Muscle layer of colon (tissue), 2 donors: ENCODE measurements around the gene ADAM17.
A peak's percentile ranks its signal among the peaks of the same experiment; 100 is the strongest.

Experiments used
- H3K27ac ChIP-seq: one replicate; pipeline ENCODE4 v1.7.0; 2013; ENCODE audit warnings: low read depth, mild to moderate bottlenecking, low read length, moderate library complexity
- H3K27me3 ChIP-seq, 2 donors: one replicate each; pipeline ENCODE4 v1.7.0; 2013; ENCODE audit warnings: low read length in 2 of 2, mild to moderate bottlenecking in 2 of 2; ENCODE audit not compliant: insufficient read depth in 2 of 2, control insufficient read depth in 1 of 2
- H3K36me3 ChIP-seq: one replicate; pipeline ENCODE4 v1.7.0; 2013; ENCODE audit warnings: mild to moderate bottlenecking, low read length; ENCODE audit not compliant: insufficient read depth
- H3K4me1 ChIP-seq: one replicate; pipeline ENCODE4 v1.7.0; 2013; ENCODE audit warnings: mild to moderate bottlenecking, low read length; ENCODE audit not compliant: insufficient read depth
- H3K4me3 ChIP-seq, 2 donors: one replicate each; pipeline ENCODE4 v1.7.0; 2013; ENCODE audit warnings: low read length in 2 of 2, low read depth in 1 of 2, mild to moderate bottlenecking in 1 of 2, moderate library complexity in 1 of 2
- H3K9ac ChIP-seq: one replicate; pipeline ENCODE4 v1.7.0; 2013; ENCODE audit warnings: low read length
- H3K9me3 ChIP-seq: one replicate; pipeline ENCODE4 v1.7.0; 2013; ENCODE audit warnings: mild to moderate bottlenecking, low read length
- donor health status: abdominal sarcoma.
- donor health status: Adenocarcinoma of cecum.

ADAM17 gene

GRCh38 chr2:9483107-9483506 lies 72.5 kb downstream of the ADAM17 start:
- Histone ChIP-seq H3K4me1 (no peaks in the 10 kb centered on the region), H3K9me3 (no peaks in the 10 kb centered on the region), H3K36me3 (peaks cover 72% of the 10 kb centered on the region), H3K9ac (no peak overlapping the region), H3K27ac (no peak overlapping the region), H3K4me3 (no peak overlapping the region), H3K27me3 (no peaks in the 10 kb centered on the region)

GRCh38 chr2:9480157-9480556 lies 75.5 kb downstream of the ADAM17 start:
- H3K27me3 ChIP-seq = no peaks in the 10 kb centered on the region
- peaks cover 9% of the 10 kb centered on the region for H3K4me1 ChIP-seq
- H3K36me3 ChIP-seq = peaks cover 47% of the 10 kb centered on the region
- no peaks in the 10 kb centered on the region for H3K9me3 ChIP-seq
- H3K4me3 ChIP-seq = no peak overlapping the region
- no peak overlapping the region for H3K9ac ChIP-seq
- H3K27ac ChIP-seq = no peak overlapping the region

GRCh38 chr2:9478526-9478925 lies 77.1 kb downstream of the ADAM17 start:
- Histone ChIP-seq H3K9ac (no peak overlapping the region), H3K27ac (no peak overlapping the region), H3K4me3 (no peak overlapping the region), H3K4me1 (peaks cover 12% of the 10 kb centered on the region), H3K36me3 (peaks cover 30% of the 10 kb centered on the region), H3K9me3 (no peaks in the 10 kb centered on the region), H3K27me3 (no peaks in the 10 kb centered on the region)

- peaks cover 16% of the 10 kb centered on the region for H3K4me1 ChIP-seq
- H3K9me3 ChIP-seq = no peaks in the 10 kb centered on the region
- peaks cover 25% of the 10 kb centered on the region for H3K36me3 ChIP-seq
- no peak overlapping the region for H3K4me3 ChIP-seq
- no peak overlapping the region for H3K9ac ChIP-seq
- H3K27me3 ChIP-seq = no peaks in the 10 kb centered on the region
- no peak overlapping the region for H3K27ac ChIP-seq
Measured at GRCh38 chr2:9477914-9478313, 77.7 kb downstream of the ADAM17 start.

GRCh38 chr2:9474361-9475057 lies 81.1 kb downstream of the ADAM17 start, which contains the start of gene IAH1:
IAH1 (plus strand) TSS chr2:9474551; CDS start chr2:9474567, 16 bp downstream.
- H3K4me3 ChIP-seq = peak within 1 kb of the TSS; percentile 86
- peak within 1 kb of the TSS; percentile 77 for H3K27ac ChIP-seq
- peak within 1 kb of the TSS; percentile 83 for H3K9ac ChIP-seq
- H3K4me1 ChIP-seq = peaks cover 16% of the 10 kb centered on the region
- H3K9me3 ChIP-seq = no peaks in the 10 kb centered on the region
- H3K36me3 ChIP-seq = peaks cover 4% of the 10 kb centered on the region
- H3K27me3 ChIP-seq = no peaks in the 10 kb centered on the region

GRCh38 chr2:9473985-9474360 lies 81.7 kb downstream of the ADAM17 start:
- peak overlapping the region; percentile 86 for H3K4me3 ChIP-seq
- H3K4me1 ChIP-seq = peaks cover 16% of the 10 kb centered on the region
- H3K27me3 ChIP-seq = no peaks in the 10 kb centered on the region
- no peaks in the 10 kb centered on the region for H3K36me3 ChIP-seq
- H3K9ac ChIP-seq = no peak overlapping the region
- peak overlapping the region; percentile 77 for H3K27ac ChIP-seq
- H3K9me3 ChIP-seq = no peaks in the 10 kb centered on the region

GRCh38 chr2:9473308-9473984 lies 82.2 kb downstream of the ADAM17 start:
- Histone ChIP-seq H3K4me3 (peak overlapping the region; percentile 86), H3K4me1 (peaks cover 16% of the 10 kb centered on the region), H3K27me3 (no peaks in the 10 kb centered on the region), H3K27ac (peak overlapping the region; percentile 77), H3K36me3 (no peaks in the 10 kb centered on the region), H3K9ac (no peak overlapping the region), H3K9me3 (no peaks in the 10 kb centered on the region)

GRCh38 chr2:9472511-9472910 lies 83.1 kb downstream of the ADAM17 start:
- no peaks in the 10 kb centered on the region for H3K36me3 ChIP-seq
- H3K9ac ChIP-seq = no peak overlapping the region
- H3K4me3 ChIP-seq = no peak overlapping the region
- no peaks in the 10 kb centered on the region for H3K9me3 ChIP-seq
- no peaks in the 10 kb centered on the region for H3K27me3 ChIP-seq
- peaks cover 16% of the 10 kb centered on the region for H3K4me1 ChIP-seq
- no peak overlapping the region for H3K27ac ChIP-seq

- Histone ChIP-seq H3K4me3 (no peak overlapping the region), H3K9ac (no peak overlapping the region), H3K4me1 (peaks cover 16% of the 10 kb centered on the region), H3K27me3 (no peaks in the 10 kb centered on the region), H3K9me3 (no peaks in the 10 kb centered on the region), H3K27ac (no peak overlapping the region), H3K36me3 (no peaks in the 10 kb centered on the region)
Measured at GRCh38 chr2:9471206-9471605, 84.4 kb downstream of the ADAM17 start.

GRCh38 chr2:9467687-9468086 lies 87.9 kb downstream of the ADAM17 start:
- Histone ChIP-seq H3K27ac (no peak overlapping the region), H3K9me3 (no peaks in the 10 kb centered on the region), H3K36me3 (no peaks in the 10 kb centered on the region), H3K27me3 (no peaks in the 10 kb centered on the region), H3K4me1 (no peaks in the 10 kb centered on the region), H3K9ac (no peak overlapping the region), H3K4me3 (no peak overlapping the region)

- no peaks in the 10 kb centered on the region for H3K4me1 ChIP-seq
- H3K36me3 ChIP-seq = no peaks in the 10 kb centered on the region
- no peaks in the 10 kb centered on the region for H3K27me3 ChIP-seq
Measured at GRCh38 chr2:9466147-9466683, 89.4 kb downstream of the ADAM17 start.

More at GRCh38 chr2:9466147-9466683, 89.4 kb downstream of the ADAM17 start:
- no peak overlapping the region for H3K9ac ChIP-seq
- no peak overlapping the region for H3K27ac ChIP-seq
- H3K9me3 ChIP-seq = no peaks in the 10 kb centered on the region
- no peak overlapping the region for H3K4me3 ChIP-seq
